Cardiac fibroblast (primary cell): ENCODE data around the gene FEM1C.
A peak's percentile ranks its signal among the peaks of the same experiment; 100 is the strongest.

ENCODE experiments used
- DNase-seq, 2 donors: peaks; one replicate each; pipeline versions ENCODE4 v3.0.0 to v3.0.0-alpha.2; 2010; ENCODE audit warnings: low read depth in 2 of 2
- H3K4me3 ChIP-seq, 2 donors: replicated peaks in 1 of 2; 1 replicate in 1 of 2; 2 replicates in 1 of 2; pipeline ENCODE4 v1.5.1; 2011; ENCODE audit warnings: low read depth in 2 of 2, low read length in 2 of 2, mild to moderate bottlenecking in 2 of 2, moderate library complexity in 1 of 2
- CTCF ChIP-seq: IDR thresholded peaks from one replicate; pipeline ENCODE4 v1.5.1; 2011; ENCODE audit warnings: low read depth, mild to moderate bottlenecking, low read length, inconsistent platforms

FEM1C gene

GRCh38 chr5:115559524-115559923 is 14.9 kb upstream of the FEM1C start:
- H3K4me3 ChIP-seq = no peak overlapping the region
- DNase-seq = peak in 1 of 2 donors; percentile 89
- TF ChIP-seq CTCF = no peak

- H3K4me3 ChIP-seq = no peak overlapping the region
- DNase-seq = peak; percentile 65 to 90
- TF ChIP-seq CTCF = no peak
Observed at GRCh38 chr5:115558388-115558956, 13.9 kb upstream of the FEM1C start.

GRCh38 chr5:115557667-115558387 is 13.3 kb upstream of the FEM1C start:
- H3K4me3 ChIP-seq = no peak overlapping the region
- TF ChIP-seq CTCF = no peak

GRCh38 chr5:115556276-115556675 is 11.7 kb upstream of the FEM1C start:
- no peak overlapping the region for H3K4me3 ChIP-seq
- DNase-seq = no peak
- TF ChIP-seq CTCF = no peak

More at GRCh38 chr5:115557667-115558387, 13.3 kb upstream of the FEM1C start:
- DNase-seq = peak; percentile 44 to 68

GRCh38 chr5:115555084-115555633 is 10.6 kb upstream of the FEM1C start:
- no peak for TF ChIP-seq CTCF
- no peak for DNase-seq
- H3K4me3 ChIP-seq = no peak overlapping the region

- no peak for TF ChIP-seq CTCF
- peak in 1 of 2 donors; percentile 70 for DNase-seq
Observed at GRCh38 chr5:115553082-115553481, 8.5 kb upstream of the FEM1C start.

More at GRCh38 chr5:115553082-115553481, 8.5 kb upstream of the FEM1C start:
- H3K4me3 ChIP-seq = no peak overlapping the region
